Lower lobe of right lung (tissue), 2 donors: ENCODE data around the gene VPS45. TPM values are rescaled to one million over a fixed set of nuclear protein-coding genes. Genes with fewer than 3 reads are reported as not detected.

Experiments used
- ATAC-seq, 2 donors: fragments of 200-7000 bp; cut with Tn5 transposase; one replicate each; pipeline ENCODE4 v1.9.1; 2020 to 2022; ENCODE audit warnings: mild to moderate bottlenecking in 2 of 2, moderate library complexity in 2 of 2
- DNase-seq: peaks from one replicate; pipeline ENCODE4 v3.0.0-alpha.2; 2020
- H3K27ac ChIP-seq: fragments of 200-600 bp; one replicate; pipeline ENCODE4 v1.8.0; 2022
- H3K27me3 ChIP-seq: fragments of 200-600 bp; one replicate; pipeline ENCODE4 v1.8.0; 2022; ENCODE audit warnings: low read depth
- H3K36me3 ChIP-seq: fragments of 200-600 bp; one replicate; pipeline ENCODE4 v1.8.0; 2022; ENCODE audit warnings: mild to moderate bottlenecking
- H3K4me1 ChIP-seq: fragments of 200-600 bp; one replicate; pipeline ENCODE4 v1.8.0; 2022
- H3K4me3 ChIP-seq: fragments of 200-600 bp; one replicate; pipeline ENCODE4 v1.8.0; 2022; ENCODE audit warnings: mild to moderate bottlenecking
- H3K9me3 ChIP-seq: fragments of 200-600 bp; one replicate; pipeline ENCODE4 v1.8.0; 2022
- CTCF ChIP-seq: fragments of 200-600 bp; IDR thresholded peaks from one replicate; pipeline ENCODE4 v1.8.0; 2022; ENCODE audit warnings: antibody characterized with exemption, mild to moderate bottlenecking
- intact Hi-C: fragments of 100-400 bp; cut with DNase I; formaldehyde crosslinking; loops from one replicate; pipeline ENCODE4 v1.11.0; 2022
- long read RNA-seq: library from polyadenylated mRNA; unstranded; transcript quantifications from one replicate; pipeline ENCODE4 v2.0.0, GENCODE V29; 2021
- total RNA-seq: library from RNA; stranded (reverse); fragmentation: NEBNext Ultra II Directional; extraction: Animal tissue kit (Norgen Biotek cat#: 25700); gene quantifications from one replicate; pipeline ENCODE4 v1.2.1, GENCODE V29; 2021
- donor health status: DM: no; HTN: yes; CAD: no; lungs with severe emphysema.

Gene VPS45
- total RNA-seq = 36.1 TPM
- long read RNA-seq, transcript VPS45-202 (15 exons, 2,790 nt) = major isoform, 36 of 42 reads
- long read RNA-seq, partial matches to known transcripts = 2 of 42 reads
- long read RNA-seq, other reads (novel, unspliced or antisense) = 4 of 42 reads

GRCh38 chr1:150067184-150068108, at the start of gene VPS45:
Gene VPS45 (plus strand): TSS chr1:150067776. CDS start chr1:150067858, 82 bp downstream.
- no peaks in the 10 kb centered on the region for H3K9me3 ChIP-seq
- no peaks in the 10 kb centered on the region for H3K27me3 ChIP-seq
- H3K4me3 ChIP-seq = peak within 1 kb of the TSS; percentile 85
- peak; percentile 92 for DNase-seq
- H3K27ac ChIP-seq = peak within 1 kb of the TSS; percentile 93
- peak; percentile 99 for ATAC-seq
- H3K36me3 ChIP-seq = peaks cover 17% of the 10 kb centered on the region
- intact Hi-C loops = no loop called here
- peaks cover 20% of the 10 kb centered on the region for H3K4me1 ChIP-seq
- no peak for TF ChIP-seq CTCF

GRCh38 chr1:150018165-150018564, 49.4 kb upstream of the VPS45 start:
- intact Hi-C loops = no loop called here
- TF ChIP-seq CTCF = no peak
- Histone ChIP-seq H3K4me1 (peaks cover 11% of the 10 kb centered on the region), H3K27me3 (no peaks in the 10 kb centered on the region), H3K9me3 (no peaks in the 10 kb centered on the region), H3K36me3 (no peaks in the 10 kb centered on the region), H3K27ac (peak overlapping the region; percentile 77), H3K4me3 (no peak overlapping the region)
- ATAC-seq (no peak), DNase-seq (no peak)

GRCh38 chr1:150020711-150021110, 46.9 kb upstream of the VPS45 start:
- DNase-seq = no peak
- Histone ChIP-seq H3K27me3 (no peaks in the 10 kb centered on the region), H3K9me3 (no peaks in the 10 kb centered on the region), H3K4me3 (no peak overlapping the region), H3K4me1 (peaks cover 11% of the 10 kb centered on the region), H3K27ac (no peak overlapping the region), H3K36me3 (no peaks in the 10 kb centered on the region)
- ATAC-seq = no peak
- intact Hi-C loops = no loop called here
- TF ChIP-seq CTCF = no peak

GRCh38 chr1:150021191-150021694, 46.3 kb upstream of the VPS45 start:
- Histone ChIP-seq H3K4me1 (peaks cover 11% of the 10 kb centered on the region), H3K4me3 (no peak overlapping the region), H3K27me3 (no peaks in the 10 kb centered on the region), H3K36me3 (no peaks in the 10 kb centered on the region), H3K9me3 (no peaks in the 10 kb centered on the region), H3K27ac (no peak overlapping the region)
- TF ChIP-seq CTCF = no peak
- peak; percentile 32 to 65 for ATAC-seq
- no peak for DNase-seq
- intact Hi-C loops = no loop called here

- H3K4me1 ChIP-seq = peaks cover 11% of the 10 kb centered on the region
Measured at GRCh38 chr1:150022357-150022756, 45.2 kb upstream of the VPS45 start.

More at GRCh38 chr1:150022357-150022756, 45.2 kb upstream of the VPS45 start:
- Histone ChIP-seq H3K27me3 (no peaks in the 10 kb centered on the region), H3K36me3 (no peaks in the 10 kb centered on the region), H3K4me3 (no peak overlapping the region), H3K27ac (no peak overlapping the region), H3K9me3 (no peaks in the 10 kb centered on the region)
- intact Hi-C loops = no loop called here
- TF ChIP-seq CTCF = no peak
- ATAC-seq (peak; percentile 54 to 60), DNase-seq (no peak)
